HepG2 (cell line): ENCODE measurements around the gene RPL35. TPM values are rescaled to one million over a fixed set of nuclear protein-coding genes. Genes with fewer than 3 reads are reported as not detected.

Source experiments
- BCL6 ChIP-seq: IDR thresholded peaks from 2 replicates; pipeline ENCODE4 v1.6.1; 2016; ENCODE audit warnings: missing genetic modification reagents, missing compliant biosample characterization
- GATAD2A ChIP-seq: IDR thresholded peaks from 2 replicates; pipeline ENCODE4 v1.6.1; 2016
- MBD4 ChIP-seq: IDR thresholded peaks from 2 replicates; pipeline ENCODE4 v1.6.1; 2012; ENCODE audit warnings: low read length, inconsistent platforms, borderline replicate concordance
- ZNF747 ChIP-seq: sonication (generic); formaldehyde crosslinking; IDR thresholded peaks from 2 replicates; pipeline ENCODE4 v1.8.1; 2023; ENCODE audit warnings: missing genetic modification reagents, mild to moderate bottlenecking, borderline replicate concordance
- polyA plus RNA-seq, 8 experiments: library from polyadenylated mRNA; depleted of rRNA in 3 of 8; stranded (reverse) in 7 of 8; unstranded in 1 of 8; fragments of >200 nt; fragmentation: Illumina TruSeq in 4 of 8; extraction: Trizol in 4 of 8; gene quantifications; 2 replicates each; pipeline versions ENCODE4 v1.2.1 to v1.2.3, GENCODE V29; 2011 to 2016; ENCODE audit warnings: low read depth in 4 of 8, missing spikeins in 1 of 8, mixed read lengths in 1 of 8; ENCODE audit not compliant: insufficient read depth in 1 of 8
- total RNA-seq, 5 experiments: library from RNA; depleted of rRNA; stranded (reverse); fragments of >200 nt; fragmentation: Illumina TruSeq; extraction: Trizol; gene quantifications; 2 replicates each; pipeline ENCODE4 v1.2.3, GENCODE V29; 2016; ENCODE audit warnings: low read depth in 1 of 5
- TF ChIP-seq, protein P1 (sequence below): sonication (generic); formaldehyde crosslinking; IDR thresholded peaks from 2 replicates; pipeline ENCODE4 v1.8.1; 2023; ENCODE audit warnings: mild to moderate bottlenecking, missing genetic modification reagents
- TF ChIP-seq, protein P2 (sequence below): sonication (generic); formaldehyde crosslinking; IDR thresholded peaks from 2 replicates; pipeline ENCODE4 v1.4.0; 2020; ENCODE audit warnings: mild to moderate bottlenecking, missing genetic modification reagents
- TF ChIP-seq, protein P3 (sequence below): sonication (generic); formaldehyde crosslinking; IDR thresholded peaks from 2 replicates; pipeline ENCODE4 v1.5.1; 2020; ENCODE audit warnings: mild to moderate bottlenecking, missing genetic modification reagents, moderate library complexity

RPL35 gene
- total and polyA plus RNA-seq, 2 of the 13 experiments (the other 11 are each of a cell fraction or from before 2014, with no cell fraction given): 2,153 to 2,935 TPM

DNA sequence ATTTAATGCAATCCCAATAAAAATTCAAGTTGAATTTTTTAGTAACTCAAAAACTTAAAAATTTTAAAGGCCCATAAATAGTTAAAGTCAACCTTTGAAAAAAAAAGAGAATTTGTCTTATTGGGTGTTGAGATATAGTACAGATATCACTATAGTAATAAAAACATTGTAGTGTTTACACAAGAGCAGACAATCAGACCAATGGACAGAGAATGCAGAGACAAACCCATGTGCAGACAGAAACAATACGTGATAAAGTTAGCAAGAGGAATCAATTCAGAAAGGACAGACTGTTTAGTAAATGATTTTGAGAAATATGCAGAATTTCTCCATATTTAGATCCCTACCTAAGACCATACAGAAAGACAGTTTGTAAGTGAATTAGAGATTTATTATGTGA lies 45.2 kb upstream of the RPL35 start (continued):
- TF ChIP-seq, protein P1, sequence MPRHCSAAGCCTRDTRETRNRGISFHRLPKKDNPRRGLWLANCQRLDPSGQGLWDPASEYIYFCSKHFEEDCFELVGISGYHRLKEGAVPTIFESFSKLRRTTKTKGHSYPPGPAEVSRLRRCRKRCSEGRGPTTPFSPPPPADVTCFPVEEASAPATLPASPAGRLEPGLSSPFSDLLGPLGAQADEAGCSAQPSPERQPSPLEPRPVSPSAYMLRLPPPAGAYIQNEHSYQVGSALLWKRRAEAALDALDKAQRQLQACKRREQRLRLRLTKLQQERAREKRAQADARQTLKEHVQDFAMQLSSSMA (CRISPR knock-in tag): no peak
- TF ChIP-seq, protein P2, sequence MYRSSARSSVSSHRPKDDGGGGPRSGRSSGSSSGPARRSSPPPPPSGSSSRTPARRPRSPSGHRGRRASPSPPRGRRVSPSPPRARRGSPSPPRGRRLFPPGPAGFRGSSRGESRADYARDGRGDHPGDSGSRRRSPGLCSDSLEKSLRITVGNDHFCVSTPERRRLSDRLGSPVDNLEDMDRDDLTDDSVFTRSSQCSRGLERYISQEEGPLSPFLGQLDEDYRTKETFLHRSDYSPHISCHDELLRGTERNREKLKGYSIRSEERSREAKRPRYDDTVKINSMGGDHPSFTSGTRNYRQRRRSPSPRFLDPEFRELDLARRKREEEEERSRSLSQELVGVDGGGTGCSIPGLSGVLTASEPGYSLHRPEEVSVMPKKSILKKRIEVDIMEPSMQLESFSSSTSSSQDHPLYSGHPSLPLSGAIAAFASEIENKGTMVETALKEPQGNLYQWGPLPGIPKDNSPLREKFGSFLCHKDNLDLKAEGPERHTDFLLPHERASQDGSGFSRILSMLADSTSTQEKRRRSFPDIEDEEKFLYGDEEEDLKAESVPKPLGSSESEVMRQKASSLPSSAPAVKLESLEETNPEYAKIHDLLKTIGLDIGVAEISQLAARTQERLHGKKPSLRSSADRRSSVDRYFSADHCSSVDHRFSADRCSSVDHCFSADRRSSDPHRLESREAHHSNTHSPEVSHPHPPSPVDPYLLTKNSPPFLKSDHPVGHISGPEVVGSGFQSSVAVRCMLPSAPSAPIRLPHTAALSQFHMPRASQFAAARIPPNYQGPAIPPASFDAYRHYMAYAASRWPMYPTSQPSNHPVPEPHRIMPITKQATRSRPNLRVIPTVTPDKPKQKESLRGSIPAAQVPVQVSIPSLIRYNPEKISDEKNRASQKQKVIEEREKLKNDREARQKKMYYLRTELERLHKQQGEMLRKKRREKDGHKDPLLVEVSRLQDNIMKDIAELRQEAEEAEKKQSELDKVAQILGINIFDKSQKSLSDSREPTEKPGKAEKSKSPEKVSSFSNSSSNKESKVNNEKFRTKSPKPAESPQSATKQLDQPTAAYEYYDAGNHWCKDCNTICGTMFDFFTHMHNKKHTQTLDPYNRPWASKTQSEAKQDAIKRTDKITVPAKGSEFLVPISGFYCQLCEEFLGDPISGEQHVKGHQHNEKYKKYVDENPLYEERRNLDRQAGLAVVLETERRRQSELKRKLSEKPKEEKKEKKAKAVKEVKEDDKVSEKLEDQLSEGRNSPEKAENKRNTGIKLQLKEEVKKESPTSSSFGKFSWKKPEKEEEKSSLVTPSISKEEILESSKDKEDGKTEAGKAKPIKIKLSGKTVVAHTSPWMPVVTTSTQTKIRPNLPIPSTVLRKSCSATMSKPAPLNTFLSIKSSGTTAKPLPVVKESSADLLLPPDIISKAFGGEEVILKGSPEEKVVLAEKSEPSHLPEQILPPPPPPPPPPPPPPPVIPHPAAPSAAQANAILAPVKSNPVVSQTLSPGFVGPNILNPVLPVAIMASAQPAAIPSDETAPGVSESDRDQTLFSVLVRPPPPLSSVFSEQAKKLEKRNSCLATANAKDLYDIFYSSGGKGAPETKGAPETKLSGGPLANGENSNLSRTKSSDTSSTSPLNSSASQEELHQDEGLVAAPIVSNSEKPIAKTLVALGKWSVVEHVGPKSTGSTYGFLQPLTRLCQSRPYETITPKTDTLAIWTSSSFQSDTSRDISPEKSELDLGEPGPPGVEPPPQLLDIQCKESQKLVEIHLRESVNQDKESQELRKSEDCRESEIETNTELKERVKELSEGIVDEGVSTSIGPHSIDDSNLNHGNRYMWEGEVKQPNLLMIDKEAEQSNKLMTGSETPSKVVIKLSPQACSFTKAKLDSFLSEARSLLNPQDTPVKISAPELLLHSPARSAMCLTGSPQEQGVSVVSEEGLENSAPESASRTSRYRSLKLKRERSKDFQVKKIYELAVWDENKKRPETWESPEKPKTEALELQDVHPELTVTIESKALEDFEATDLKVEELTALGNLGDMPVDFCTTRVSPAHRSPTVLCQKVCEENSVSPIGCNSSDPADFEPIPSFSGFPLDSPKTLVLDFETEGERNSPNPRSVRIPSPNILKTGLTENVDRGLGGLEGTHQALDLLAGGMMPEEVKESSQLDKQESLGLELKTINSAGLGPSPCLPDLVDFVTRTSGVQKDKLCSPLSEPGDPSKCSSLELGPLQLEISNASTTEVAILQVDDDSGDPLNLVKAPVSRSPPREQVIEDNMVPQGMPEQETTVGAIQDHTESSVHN (CRISPR knock-in tag): no peak
- TF ChIP-seq GATAD2A (CRISPR knock-in tag) (no peak), ZNF747 (CRISPR knock-in tag) (no peak), MBD4 (no peak), BCL6 (no peak)
- TF ChIP-seq, protein P3, sequence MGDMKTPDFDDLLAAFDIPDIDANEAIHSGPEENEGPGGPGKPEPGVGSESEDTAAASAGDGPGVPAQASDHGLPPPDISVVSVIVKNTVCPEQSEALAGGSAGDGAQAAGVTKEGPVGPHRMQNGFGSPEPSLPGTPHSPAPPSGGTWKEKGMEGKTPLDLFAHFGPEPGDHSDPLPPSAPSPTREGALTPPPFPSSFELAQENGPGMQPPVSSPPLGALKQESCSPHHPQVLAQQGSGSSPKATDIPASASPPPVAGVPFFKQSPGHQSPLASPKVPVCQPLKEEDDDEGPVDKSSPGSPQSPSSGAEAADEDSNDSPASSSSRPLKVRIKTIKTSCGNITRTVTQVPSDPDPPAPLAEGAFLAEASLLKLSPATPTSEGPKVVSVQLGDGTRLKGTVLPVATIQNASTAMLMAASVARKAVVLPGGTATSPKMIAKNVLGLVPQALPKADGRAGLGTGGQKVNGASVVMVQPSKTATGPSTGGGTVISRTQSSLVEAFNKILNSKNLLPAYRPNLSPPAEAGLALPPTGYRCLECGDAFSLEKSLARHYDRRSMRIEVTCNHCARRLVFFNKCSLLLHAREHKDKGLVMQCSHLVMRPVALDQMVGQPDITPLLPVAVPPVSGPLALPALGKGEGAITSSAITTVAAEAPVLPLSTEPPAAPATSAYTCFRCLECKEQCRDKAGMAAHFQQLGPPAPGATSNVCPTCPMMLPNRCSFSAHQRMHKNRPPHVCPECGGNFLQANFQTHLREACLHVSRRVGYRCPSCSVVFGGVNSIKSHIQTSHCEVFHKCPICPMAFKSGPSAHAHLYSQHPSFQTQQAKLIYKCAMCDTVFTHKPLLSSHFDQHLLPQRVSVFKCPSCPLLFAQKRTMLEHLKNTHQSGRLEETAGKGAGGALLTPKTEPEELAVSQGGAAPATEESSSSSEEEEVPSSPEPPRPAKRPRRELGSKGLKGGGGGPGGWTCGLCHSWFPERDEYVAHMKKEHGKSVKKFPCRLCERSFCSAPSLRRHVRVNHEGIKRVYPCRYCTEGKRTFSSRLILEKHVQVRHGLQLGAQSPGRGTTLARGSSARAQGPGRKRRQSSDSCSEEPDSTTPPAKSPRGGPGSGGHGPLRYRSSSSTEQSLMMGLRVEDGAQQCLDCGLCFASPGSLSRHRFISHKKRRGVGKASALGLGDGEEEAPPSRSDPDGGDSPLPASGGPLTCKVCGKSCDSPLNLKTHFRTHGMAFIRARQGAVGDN (CRISPR knock-in tag): no peak
- TF ChIP-seq, all 625 proteins: peak for 0
